ENCODE measurements around the gene PTPRE.

GRCh38 chr10:127911867-127912257 lies 5.0 kb downstream of the PTPRE start:
- TF ChIP-seq CTCF (conservative IDR thresholded peaks at IDR 0.05): no peak
- TF ChIP-seq ZFX (IDR thresholded peaks at IDR 0.05): no peak

Measured in C4-2B (cell line).